GM06990 (cell line): Measurements from ENCODE around the gene ARHGAP15.

ENCODE experiments used
- DNase-seq: peaks from one replicate; pipeline ENCODE4 v3.0.0-alpha.2; 2011; ENCODE audit not compliant: insufficient read length; ENCODE audit errors: extremely low read depth
- H3K27me3 ChIP-seq: replicated peaks from 2 replicates; pipeline ENCODE4 v1.6.0; 2011; ENCODE audit warnings: low read length; ENCODE audit not compliant: control insufficient read depth, insufficient read depth
- H3K36me3 ChIP-seq: 2 replicates; pipeline ENCODE4 v1.5.1; 2011; ENCODE audit warnings: low read length; ENCODE audit not compliant: control insufficient read depth, insufficient read depth
- H3K4me3 ChIP-seq: replicated peaks from 2 replicates; pipeline ENCODE4 v1.5.1; 2011; ENCODE audit warnings: low read depth, mild to moderate bottlenecking, control low read depth, low read length
- TF ChIP-seq, protein P1 (sequence below): IDR thresholded peaks from 2 replicates; pipeline ENCODE4 v1.5.1; 2011; ENCODE audit warnings: low read length, control low read depth, mild to moderate bottlenecking, inconsistent platforms; ENCODE audit not compliant: insufficient read depth, poor library complexity, severe bottlenecking

Gene ARHGAP15

DNA sequence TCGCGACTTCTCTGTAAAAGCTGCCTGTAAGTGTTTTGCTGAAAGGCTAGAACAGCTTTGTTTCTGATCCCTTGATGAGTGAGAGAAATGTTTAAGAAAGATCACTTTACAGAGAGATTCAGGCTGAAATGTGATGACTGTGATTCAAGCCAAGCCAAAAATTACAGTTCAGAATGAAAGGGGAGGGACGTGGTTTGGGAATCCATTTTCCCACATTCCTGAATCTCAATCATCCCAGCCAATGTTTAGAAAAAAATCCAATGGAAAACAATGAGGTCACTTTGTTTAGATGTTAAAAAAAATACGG, 416.7 kb downstream of the ARHGAP15 start:
- no peak for DNase-seq
- TF ChIP-seq, protein P1, sequence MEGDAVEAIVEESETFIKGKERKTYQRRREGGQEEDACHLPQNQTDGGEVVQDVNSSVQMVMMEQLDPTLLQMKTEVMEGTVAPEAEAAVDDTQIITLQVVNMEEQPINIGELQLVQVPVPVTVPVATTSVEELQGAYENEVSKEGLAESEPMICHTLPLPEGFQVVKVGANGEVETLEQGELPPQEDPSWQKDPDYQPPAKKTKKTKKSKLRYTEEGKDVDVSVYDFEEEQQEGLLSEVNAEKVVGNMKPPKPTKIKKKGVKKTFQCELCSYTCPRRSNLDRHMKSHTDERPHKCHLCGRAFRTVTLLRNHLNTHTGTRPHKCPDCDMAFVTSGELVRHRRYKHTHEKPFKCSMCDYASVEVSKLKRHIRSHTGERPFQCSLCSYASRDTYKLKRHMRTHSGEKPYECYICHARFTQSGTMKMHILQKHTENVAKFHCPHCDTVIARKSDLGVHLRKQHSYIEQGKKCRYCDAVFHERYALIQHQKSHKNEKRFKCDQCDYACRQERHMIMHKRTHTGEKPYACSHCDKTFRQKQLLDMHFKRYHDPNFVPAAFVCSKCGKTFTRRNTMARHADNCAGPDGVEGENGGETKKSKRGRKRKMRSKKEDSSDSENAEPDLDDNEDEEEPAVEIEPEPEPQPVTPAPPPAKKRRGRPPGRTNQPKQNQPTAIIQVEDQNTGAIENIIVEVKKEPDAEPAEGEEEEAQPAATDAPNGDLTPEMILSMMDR = no peak
- H3K27me3 ChIP-seq = no peaks in the 10 kb centered on the region
- no peaks in the 10 kb centered on the region for H3K36me3 ChIP-seq
- H3K4me3 ChIP-seq = no peak overlapping the region

DNA sequence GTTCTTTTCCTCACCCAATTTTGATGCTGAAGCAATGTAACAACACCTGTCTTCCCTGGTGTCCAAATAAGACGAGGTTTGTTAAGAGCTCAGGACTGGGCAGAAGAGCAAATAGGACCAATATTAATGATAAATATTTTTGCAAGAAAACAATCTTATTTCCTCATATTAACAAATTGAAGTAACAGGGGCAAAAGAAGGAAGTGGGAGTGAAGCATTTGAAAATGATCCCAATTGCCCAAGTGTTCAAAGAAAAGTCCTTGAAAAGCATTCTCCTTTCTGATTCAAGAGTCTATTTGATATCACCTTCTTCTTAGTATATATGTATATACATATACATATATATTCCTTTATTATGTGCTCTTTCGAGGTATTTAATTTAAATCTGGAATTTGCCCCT, 418.8 kb downstream of the ARHGAP15 start:
- Histone ChIP-seq H3K4me3 (no peak overlapping the region), H3K36me3 (no peaks in the 10 kb centered on the region), H3K27me3 (no peaks in the 10 kb centered on the region)
- DNase-seq = no peak
- TF ChIP-seq, protein P1 = no peak

DNA sequence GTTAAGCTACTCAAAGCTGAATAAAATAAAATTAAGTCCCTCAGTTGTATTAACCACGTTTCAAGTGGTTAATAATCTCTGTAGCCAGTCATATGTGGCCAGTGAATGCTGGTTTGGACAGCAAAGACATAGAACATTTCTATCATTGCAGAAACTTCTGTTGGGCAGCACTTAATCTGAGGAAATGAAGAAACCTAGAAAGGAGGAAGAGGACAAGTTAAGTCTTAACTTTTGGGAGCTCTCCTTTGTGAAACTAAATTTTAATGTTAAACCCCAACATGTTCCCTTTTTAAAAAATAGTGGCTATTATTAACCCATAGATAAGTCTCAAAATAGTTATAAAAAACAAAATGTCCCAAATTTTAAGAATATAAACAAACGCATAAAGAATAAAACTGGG, 421.3 kb downstream of the ARHGAP15 start:
- Histone ChIP-seq H3K4me3 (no peak overlapping the region), H3K27me3 (no peaks in the 10 kb centered on the region), H3K36me3 (no peaks in the 10 kb centered on the region)
- TF ChIP-seq, protein P1 = no peak
- DNase-seq = no peak

DNA sequence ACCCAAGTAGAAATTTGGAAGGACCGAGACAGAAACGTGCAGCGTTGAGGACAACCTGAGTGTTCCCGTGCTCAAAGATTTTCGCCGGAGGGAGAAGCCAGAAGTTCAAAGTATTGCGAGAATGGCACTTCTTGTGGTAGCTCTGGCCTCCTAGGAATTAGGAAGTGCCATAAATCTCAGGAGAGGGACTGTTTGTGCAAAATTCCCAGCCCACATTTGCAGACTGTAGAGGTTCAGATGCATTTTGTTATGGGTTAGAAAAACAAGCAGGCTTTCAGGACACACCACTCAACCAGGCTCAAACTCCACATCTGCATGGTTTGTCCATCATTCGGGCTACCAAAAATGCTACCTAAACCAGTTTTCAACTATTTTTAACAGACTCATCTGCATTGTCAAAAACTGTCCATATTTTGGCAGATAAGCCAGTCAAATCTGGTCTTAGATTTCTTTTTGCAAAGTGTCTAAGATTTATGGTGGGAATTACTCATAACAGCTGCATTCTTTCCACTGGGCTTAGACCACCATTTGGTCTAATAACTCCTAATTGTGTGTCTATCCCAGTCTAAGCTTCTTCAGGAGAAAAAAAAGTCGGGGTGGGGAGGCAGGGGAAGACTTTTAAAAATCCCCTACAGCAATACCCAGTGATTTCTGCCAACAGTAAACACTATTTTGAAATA, 422.9 kb downstream of the ARHGAP15 start:
- no peak for DNase-seq
- Histone ChIP-seq H3K4me3 (no peak overlapping the region), H3K27me3 (no peaks in the 10 kb centered on the region), H3K36me3 (no peaks in the 10 kb centered on the region)
- TF ChIP-seq, protein P1 = no peak

DNA sequence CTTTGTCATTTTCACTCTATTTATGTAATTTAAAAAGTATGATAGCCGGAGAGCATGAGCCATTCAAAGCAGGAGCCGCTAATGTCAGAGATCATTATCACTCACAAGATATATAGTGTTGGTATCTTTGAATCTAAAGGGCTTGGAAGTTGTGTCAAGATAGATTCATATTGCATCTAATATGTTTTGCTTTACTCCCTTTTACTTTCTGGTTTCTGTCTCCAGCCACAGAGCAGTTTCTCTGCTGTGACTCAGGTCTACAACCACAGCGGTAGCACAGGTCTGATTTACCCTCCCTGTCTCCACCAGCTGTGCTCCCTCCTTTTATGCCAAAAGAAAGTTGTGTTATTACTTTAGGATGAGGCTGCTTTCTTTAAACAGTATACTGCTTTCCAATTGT, 424.0 kb downstream of the ARHGAP15 start:
- TF ChIP-seq, protein P1 = no peak
- DNase-seq = no peak

DNA sequence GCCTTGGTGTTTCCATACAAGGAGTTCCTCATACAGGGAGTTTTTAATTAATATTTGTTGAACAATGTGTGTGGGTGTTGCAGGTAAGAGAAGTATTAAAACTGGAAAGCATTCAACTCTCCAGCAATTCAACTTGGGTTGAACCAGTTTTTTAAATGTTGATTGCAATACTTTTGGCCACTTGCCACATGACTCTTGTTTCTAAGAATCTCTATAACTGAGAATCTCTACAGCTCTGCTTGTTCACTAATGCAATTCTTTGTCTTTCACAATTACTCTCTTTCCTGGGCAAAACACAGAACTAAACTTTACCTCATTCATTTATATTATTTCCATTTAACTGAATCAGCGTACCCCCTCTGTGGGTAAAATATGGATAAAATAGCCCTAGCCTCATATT, 429.4 kb downstream of the ARHGAP15 start:
- H3K27me3 ChIP-seq = no peaks in the 10 kb centered on the region
- TF ChIP-seq, protein P1 = no peak
- H3K36me3 ChIP-seq = no peaks in the 10 kb centered on the region
- no peak overlapping the region for H3K4me3 ChIP-seq
- DNase-seq = no peak

More for the DNA sequence above, 424.0 kb downstream of the ARHGAP15 start:
- Histone ChIP-seq H3K27me3 (no peaks in the 10 kb centered on the region), H3K36me3 (no peaks in the 10 kb centered on the region), H3K4me3 (no peak overlapping the region)
